ENCODE measurements around the gene SYNE2.
"Not testable (repeated sequence)": the region's sequence is repeated elsewhere in the genome, so short reads cannot be mapped to it uniquely, and the experiment has no call there.

SYNE2 gene

DNA sequence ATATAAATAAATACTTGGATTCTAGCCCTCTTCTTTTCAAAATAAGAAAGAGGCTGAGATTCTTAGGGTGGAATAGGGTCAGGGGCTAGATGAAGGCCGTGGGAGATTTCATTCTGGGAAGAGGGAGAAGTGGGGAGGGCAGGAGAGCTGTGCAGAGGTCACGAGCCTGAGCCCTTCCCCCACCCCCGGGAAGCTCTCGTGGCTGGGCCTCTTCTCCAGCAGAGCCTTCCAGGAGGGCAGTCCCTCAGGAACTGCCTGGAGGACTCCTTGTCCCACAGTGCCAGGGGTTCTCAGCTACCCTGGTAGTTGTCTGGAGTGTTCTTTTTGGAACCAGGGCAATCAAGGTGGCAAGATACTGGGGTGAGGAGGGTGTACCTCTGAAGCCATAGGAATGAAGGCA, 347.4 kb downstream of the SYNE2 start:
- DNase-seq = no peak

DNA sequence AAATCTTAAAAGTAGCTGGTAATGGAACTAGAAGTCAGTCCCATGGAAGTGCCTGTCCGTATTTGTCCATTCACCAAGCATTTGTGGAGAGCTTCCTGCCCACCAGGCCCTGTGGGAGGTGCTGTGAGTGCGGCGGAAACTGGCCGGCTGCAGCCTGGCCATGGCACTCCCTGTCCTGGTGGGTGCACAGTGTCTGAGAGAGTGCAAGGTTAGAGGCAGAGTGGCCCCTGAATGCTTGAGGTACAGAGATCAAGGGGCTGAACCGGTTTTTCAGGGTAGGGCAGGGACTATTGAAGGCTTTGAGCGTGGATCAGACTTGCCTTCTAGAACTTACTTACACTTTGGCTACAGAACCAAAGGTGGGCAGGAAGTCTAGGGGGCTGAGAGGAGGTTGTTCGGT, 348.5 kb downstream of the SYNE2 start:
- DNase-seq = no peak

DNA sequence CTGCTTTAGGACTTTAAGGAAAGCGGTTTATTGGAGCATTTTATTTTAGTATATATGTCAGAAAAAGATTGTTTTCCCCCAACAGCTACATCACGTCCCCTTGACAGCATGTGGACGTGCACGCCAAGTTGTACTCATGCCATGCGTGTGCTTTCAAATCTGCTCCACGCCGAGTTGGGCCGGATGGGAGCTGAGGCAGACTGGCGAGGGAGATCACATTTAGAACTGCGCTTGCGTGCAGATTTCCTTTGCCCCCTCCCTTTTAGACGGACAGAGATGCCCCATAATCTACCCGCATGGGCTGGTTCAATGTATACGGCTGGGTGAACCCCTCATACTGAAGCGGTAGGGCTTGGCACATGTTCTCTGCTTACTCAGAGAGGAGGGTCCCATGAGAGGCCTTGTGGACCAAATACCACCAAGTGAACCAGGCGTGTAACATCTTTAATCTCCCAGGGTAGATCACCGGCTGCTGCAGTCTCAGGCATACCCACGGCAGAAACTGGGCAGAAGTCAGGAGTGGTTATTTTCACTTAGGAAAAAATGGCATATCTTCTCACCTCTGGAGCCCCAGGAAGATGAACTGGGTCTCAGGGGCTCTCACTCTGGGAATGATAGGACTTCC, 349.2 kb downstream of the SYNE2 start:
- DNase-seq = no peak

- peak; percentile 50 for DNase-seq
These were observed 349.9 kb downstream of the SYNE2 start for GRCh38 chr14:64202716-64203115.

DNA sequence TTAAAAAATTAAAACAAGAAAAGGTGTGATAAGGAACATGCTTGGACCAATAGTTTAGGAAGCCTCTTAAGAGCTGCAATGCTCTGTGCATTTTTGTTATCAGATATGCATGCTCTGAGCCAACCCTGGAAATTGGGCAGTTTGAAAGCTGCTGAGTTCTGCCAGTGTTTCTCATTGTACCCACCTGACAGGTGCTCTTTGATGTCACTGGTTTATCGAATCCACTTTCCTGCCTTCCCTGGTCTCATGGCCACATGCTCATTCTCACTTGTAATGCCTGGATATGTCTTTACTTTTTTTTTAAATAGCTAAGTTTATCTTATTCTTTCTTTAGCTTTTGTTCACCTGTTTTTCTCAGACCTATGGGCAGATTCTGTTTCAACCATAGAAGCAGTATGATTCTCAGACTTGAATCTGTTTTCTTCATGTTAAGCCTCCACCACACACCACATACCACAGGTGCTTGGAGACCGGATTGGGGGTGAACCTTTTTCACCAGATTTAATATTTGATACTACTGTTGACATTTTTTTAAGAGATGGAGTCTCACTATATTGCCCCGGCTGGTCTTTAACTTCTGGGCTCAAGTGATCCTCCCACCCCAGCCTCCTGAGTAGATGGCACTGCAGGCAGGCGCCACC, 350.7 kb downstream of the SYNE2 start:
- no peak for DNase-seq

- DNase-seq = no peak
These were observed 355.5 kb downstream of the SYNE2 start for GRCh38 chr14:64208261-64208660.

- DNase-seq = no peak
These were observed 356.2 kb downstream of the SYNE2 start for GRCh38 chr14:64208981-64209380.

DNA sequence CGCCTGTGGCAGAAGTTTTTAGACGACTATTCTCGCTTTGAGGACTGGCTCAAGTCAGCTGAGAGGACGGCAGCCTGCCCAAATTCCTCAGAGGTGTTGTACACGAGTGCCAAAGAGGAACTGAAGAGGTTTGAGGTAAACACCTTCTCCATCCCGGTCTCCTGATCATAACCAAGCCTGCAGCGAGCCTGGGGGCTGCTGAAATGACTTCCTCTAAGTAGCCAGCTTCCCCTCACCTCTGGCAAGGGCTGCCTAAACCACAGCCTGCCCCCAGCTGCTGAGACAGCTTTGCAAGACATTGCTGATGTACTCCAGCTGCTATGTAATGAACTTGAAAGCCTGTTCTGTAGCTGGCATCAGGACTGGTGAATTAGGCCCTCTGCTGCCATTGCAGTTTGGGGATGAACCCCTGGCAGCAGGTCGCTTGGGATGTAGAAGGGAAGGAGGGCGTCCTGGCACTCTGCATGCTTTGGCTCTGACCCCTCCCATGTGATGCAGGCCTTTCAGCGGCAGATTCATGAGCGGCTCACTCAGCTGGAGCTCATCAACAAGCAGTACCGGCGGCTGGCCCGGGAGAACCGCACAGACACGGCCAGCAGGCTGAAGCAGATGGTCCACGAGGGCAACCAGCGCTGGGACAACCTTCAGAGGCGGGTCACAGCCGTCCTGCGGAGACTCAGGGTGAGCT, 356.8 kb downstream of the SYNE2 start:
- DNase-seq = no peak

- no peak for DNase-seq
These were observed 357.4 kb downstream of the SYNE2 start for GRCh38 chr14:64210216-64210615.

DNA sequence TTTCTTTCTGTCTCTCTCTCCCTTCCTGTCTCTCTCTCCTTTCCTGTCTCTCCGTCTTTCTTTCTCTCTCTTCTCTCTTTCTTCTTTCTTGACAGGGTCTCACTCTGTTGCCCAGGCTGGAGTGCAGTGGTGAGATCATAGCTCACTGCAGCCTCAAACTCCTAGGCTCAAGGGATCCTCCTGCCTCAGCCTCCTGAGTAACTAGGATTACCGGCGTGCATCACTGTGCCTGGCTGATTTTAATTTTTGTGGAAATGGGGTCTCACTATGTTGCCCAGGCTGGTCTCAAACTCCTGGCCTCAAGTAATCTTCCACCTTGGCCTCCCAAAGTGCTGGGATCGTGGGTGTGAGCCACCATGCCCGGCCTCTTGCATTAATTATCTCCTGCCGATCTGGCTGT, 358.1 kb downstream of the SYNE2 start:
- not testable (repeated sequence) for DNase-seq

GRCh38 chr14:64212666-64213065, 359.9 kb downstream of the SYNE2 start:
- no peak for DNase-seq

DNA sequence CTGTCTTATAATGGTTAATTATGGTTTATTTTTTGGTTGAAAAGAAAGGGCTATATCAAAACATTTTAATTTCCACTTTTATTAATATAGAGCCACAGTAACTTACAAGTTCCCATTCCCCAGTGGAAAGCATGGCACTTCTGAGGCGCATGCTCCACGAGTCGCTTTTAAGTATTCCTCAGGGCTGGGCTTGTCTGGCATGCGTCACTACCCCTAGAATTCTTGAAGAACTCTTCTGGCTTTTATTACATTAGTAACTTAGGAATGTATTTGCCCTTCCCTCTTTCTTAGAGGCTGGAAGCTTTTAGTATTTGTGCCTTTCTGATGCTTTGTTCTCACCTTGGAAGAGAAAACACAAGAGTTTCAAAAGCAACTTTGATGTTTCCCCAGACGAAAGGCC, 360.3 kb downstream of the SYNE2 start:
- DNase-seq = no peak

GRCh38 chr14:64213853-64214570, 361.2 kb downstream of the SYNE2 start:
- DNase-seq = no peak

DNA sequence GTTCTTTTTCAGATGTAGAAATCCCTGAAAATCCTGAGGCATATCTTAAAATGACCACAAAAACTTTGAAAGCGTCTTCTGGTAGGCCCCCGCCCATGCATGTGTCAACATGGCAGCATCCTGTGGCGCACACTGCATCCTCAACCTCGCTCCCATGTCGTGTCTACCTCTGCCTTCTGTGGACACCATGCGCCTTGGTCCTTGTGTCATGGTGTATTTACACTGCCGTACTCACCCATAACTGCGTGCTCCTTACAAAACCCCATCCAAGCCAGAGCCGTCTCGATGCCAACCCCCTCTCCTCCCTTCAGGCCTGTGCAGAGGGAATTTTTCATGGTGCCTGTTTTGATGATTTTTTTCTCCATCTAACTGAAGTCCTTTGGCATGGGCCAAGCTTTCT, 362.5 kb downstream of the SYNE2 start:
- DNase-seq = no peak

- DNase-seq = no peak
These were observed 363.2 kb downstream of the SYNE2 start for GRCh38 chr14:64215978-64216377.

GRCh38 chr14:64217308-64217707, 364.5 kb downstream of the SYNE2 start:
- no peak for DNase-seq

DNA sequence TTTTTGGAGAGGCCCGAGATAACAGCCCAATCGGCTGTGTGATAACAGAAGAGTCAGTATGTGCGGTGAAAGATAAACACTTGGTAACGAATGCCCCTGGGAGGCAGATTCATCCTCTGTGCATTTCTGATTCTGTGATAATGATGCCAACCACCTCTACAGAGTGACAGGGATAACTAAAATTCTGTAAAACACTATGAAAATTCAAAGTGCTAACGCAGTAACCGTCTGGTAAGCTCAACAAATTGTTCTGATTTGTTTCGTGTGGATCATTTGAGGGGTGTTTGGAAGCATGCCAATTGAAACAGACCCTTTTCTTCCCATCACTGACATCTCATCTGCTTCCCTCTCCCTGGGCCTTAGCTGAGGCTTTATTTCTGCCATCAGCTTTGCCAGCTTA, 365.0 kb downstream of the SYNE2 start:
- no peak for DNase-seq

- no peak for DNase-seq
These were observed 365.8 kb downstream of the SYNE2 start for GRCh38 chr14:64218344-64219240.

DNA sequence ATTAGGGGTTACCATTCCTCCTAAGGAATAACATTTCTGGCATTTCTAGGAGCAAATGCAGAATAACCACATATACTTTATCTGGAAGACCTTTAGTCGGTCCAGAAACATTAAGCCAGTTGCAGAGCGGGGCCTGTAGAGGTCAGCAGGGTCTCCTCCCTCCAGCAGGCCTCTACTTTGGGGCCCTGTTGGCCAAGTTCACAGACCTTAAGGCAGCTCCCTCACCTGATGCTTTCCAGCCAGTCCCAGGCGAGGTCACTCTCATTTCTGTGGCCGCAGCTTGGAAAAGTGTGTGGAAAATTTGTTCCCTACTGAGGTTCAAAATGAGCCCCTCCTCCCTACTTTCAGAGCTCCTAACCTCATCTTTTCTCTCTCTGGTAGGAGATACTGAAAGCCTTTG, 367.3 kb downstream of the SYNE2 start:
- DNase-seq = no peak

GRCh38 chr14:64220466-64220865, 367.7 kb downstream of the SYNE2 start:
- no peak for DNase-seq

GRCh38 chr14:64221391-64222003, 368.7 kb downstream of the SYNE2 start:
- no peak for DNase-seq

GRCh38 chr14:64225151-64225757, 372.4 kb downstream of the SYNE2 start:
- no peak for DNase-seq
